Fibroblast of the conjunctiva (primary cell): Measurements from ENCODE around the gene CPD.
"Not testable (repeated sequence)": the region's sequence is repeated elsewhere in the genome, so short reads cannot be mapped to it uniquely, and the experiment has no call there.

Experiments used
- DNase-seq: peaks from one replicate; pipeline ENCODE4 v3.0.0-alpha.2; 2010; ENCODE audit warnings: low read depth

Gene CPD

GRCh38 chr17:30378825-30379302 is at the start of gene CPD:
Gene CPD, plus strand, starts transcription at chr17:30378927. Its CDS starts 54 bp downstream, at chr17:30378981.
- peak; percentile 90 for DNase-seq

GRCh38 chr17:30332057-30332542 is 46.6 kb upstream of the CPD start:
- no peak for DNase-seq

GRCh38 chr17:30333503-30334360 is 45.0 kb upstream of the CPD start, which contains the start of gene TMIGD1:
Gene TMIGD1, minus strand, starts transcription at chr17:30334057. Its CDS starts 1,924 bp downstream, at chr17:30332133.
- DNase-seq = no peak

- no peak for DNase-seq
These were observed 44.3 kb upstream of the CPD start for GRCh38 chr17:30334421-30334820.

GRCh38 chr17:30336369-30337171 is 42.2 kb upstream of the CPD start:
- peak; percentile 24 for DNase-seq

GRCh38 chr17:30337393-30337999 is 41.2 kb upstream of the CPD start:
- DNase-seq = no peak

- DNase-seq = no peak
These were observed 39.6 kb upstream of the CPD start for GRCh38 chr17:30339086-30339485.

- no peak for DNase-seq
These were observed 37.8 kb upstream of the CPD start for GRCh38 chr17:30340801-30341356.

- no peak for DNase-seq
These were observed 37.0 kb upstream of the CPD start for GRCh38 chr17:30341703-30342249.

GRCh38 chr17:30343244-30343643 is 35.5 kb upstream of the CPD start:
- not testable (repeated sequence) for DNase-seq

- DNase-seq = no peak
These were observed 34.9 kb upstream of the CPD start for GRCh38 chr17:30343796-30344195.

GRCh38 chr17:30344283-30345088 is 34.2 kb upstream of the CPD start:
- peak; percentile 74 for DNase-seq

GRCh38 chr17:30345089-30345433 is 33.7 kb upstream of the CPD start:
- no peak for DNase-seq

GRCh38 chr17:30345527-30346075 is 33.1 kb upstream of the CPD start:
- DNase-seq = no peak

- no peak for DNase-seq
These were observed 32.4 kb upstream of the CPD start for GRCh38 chr17:30346221-30346795.

- DNase-seq = no peak
These were observed 31.2 kb upstream of the CPD start for GRCh38 chr17:30347488-30347887.

GRCh38 chr17:30349252-30349651 is 29.5 kb upstream of the CPD start:
- DNase-seq = no peak

GRCh38 chr17:30351263-30351662 is 27.5 kb upstream of the CPD start:
- DNase-seq = not testable (repeated sequence)

- no peak for DNase-seq
These were observed 27.0 kb upstream of the CPD start for GRCh38 chr17:30351735-30352134.

GRCh38 chr17:30352240-30352814 is 26.4 kb upstream of the CPD start:
- no peak for DNase-seq
